Measurements from ENCODE around the gene XRCC2.

XRCC2 gene

DNA sequence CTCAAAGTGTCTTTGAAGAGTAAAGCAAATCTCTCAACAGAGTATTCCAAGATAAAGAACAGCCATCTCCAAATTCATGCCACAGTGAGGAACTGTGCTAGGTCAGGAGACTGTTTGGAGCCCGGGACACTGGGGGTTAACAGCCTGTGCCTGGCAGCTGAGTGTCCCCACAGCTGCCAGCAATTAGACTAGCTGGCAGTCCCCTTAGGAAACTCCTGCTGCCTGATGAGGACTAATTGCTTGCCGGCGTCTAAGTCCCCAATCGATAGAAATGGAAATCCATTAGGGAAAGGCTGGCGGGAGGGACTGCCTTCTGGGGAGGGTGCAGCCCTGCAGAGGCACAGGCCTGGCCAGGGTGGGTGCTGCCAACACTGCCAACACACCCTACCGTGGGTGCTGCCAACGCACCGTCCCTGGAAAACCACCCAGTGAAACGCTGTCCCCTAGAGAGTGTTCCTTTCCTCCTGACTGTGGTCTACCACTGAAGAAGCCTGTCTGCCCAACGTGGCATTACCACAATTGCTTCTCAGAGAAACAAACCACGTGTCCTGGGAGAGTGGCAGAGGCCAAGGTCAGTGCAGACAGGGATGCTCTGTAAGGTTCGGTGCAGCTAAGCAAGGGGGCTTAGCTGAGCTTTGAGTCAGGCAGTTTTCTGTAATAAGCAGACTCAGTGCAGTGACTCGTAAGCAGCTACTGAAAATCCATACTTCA is 60.8 kb downstream of the XRCC2 start:
- DNase-seq (ENCODE audit: low spot score): no peak

- DNase-seq (ENCODE audit: low spot score): no peak
Measured at GRCh38 chr7:152608656-152609055, 67.3 kb downstream of the XRCC2 start.

- DNase-seq (ENCODE audit: low spot score): no peak
Measured at GRCh38 chr7:152608208-152608607, 67.7 kb downstream of the XRCC2 start.

DNA sequence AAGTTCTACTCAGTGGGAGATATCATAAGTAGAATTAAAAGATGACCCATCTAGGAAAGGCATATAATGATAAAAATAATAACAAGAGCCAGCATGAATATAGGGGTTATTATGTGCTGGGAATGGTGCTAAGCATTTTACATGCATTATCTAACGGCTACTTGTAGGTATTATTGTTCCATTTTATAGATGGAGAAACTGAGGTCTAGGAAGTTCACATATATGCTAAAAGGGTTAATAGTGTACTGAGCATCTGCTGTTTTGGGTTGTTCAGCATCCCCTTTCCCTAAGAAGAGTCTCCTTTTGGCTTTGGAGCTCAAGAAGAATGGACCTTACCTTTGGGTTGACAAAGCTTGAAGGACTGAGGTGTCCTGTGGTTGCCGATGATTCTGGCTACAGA is 68.9 kb downstream of the XRCC2 start:
- DNase-seq (ENCODE audit: low spot score): no peak

GRCh38 chr7:152602962-152603361 is 73.0 kb downstream of the XRCC2 start:
- DNase-seq (ENCODE audit: low spot score): no peak

DNA sequence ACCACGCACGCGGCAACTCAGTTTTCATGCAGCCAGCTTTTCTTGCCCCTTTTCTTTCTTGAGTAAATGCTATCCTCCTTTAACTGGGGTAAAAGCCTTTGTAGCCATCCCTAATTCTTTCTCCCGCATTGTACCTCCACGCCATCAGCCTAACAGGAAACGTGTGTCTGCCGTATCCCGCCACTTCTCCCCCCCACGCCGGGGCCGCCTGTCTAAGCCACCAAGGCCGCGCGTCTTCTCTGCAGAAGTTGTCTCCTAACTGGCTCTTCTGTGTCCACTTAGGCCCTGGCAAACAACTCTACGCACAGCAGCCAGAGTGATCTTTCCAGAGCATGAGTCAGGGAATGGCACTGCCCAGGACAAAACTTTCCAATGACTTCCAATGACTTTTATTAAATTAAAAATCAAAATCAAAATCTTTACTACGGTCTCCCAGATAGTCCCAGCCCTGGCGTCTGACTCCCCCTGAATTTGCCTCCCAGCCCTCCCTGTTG is 74.6 kb downstream of the XRCC2 start:
- DNase-seq (ENCODE audit: low spot score): no peak

DNA sequence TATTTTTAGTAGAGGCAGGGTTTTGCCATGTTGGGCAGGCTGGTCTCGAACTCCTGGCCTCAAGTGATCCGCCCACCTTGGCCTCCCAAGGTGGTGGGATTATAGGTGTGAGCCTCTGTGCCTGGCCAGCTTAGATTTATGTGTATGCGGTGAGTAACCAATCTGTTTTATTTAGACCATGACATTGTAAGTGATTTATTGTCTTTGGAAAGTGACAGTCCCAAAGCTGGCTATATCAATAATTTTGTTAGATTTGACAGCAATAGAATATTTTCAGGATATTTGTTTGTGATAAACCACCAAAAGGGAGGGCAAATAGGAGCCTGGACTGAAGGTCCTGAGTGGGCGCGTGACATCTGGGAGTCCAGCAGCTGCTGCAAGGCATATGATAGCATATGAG is 75.7 kb downstream of the XRCC2 start:
- no peak for DNase-seq (ENCODE audit: low spot score)

- no peak for DNase-seq (ENCODE audit: low spot score)
Measured at GRCh38 chr7:152597507-152597906, 78.4 kb downstream of the XRCC2 start.

DNA sequence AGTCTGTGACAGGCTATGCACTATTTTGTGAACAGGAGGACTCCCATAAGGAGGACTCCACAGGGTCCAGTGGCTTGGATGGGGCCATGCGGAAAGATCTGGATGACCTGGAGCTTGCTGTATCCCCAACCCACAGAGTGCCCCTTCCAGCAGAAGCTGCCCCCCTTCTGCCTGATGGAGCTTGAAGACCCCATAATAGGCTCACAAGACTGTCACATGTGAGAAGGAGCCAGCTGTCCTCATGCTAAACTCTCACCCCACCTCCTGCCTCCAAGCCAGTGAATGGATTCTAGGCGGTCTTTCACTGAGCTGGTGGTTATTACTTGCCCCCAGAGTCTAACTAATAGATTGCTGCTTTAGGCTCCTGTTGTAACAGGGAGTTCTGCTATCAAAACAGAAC is 79.1 kb downstream of the XRCC2 start:
- DNase-seq (ENCODE audit: low spot score): no peak
